ENCODE results near the gene CD1E.
"Not testable (repeated sequence)": the region's sequence is repeated elsewhere in the genome, so short reads cannot be mapped to it uniquely, and the experiment has no call there.

The CD1E gene

GRCh38 chr1:158366783-158367182 lies 13.1 kb downstream of the CD1E start:
- no peak for DNase-seq

- DNase-seq, result no peak
Observed at GRCh38 chr1:158371188-158371953, 17.7 kb downstream of the CD1E start.

GRCh38 chr1:158374101-158374500 lies 20.4 kb downstream of the CD1E start:
- DNase-seq, result not testable (repeated sequence)

- DNase-seq, result no peak
Observed at GRCh38 chr1:158374860-158375259, 21.2 kb downstream of the CD1E start.

GRCh38 chr1:158390331-158390730 lies 36.6 kb downstream of the CD1E start:
- DNase-seq, result no peak

GRCh38 chr1:158391099-158391498 lies 37.4 kb downstream of the CD1E start:
- DNase-seq, result no peak

GRCh38 chr1:158393476-158393875 lies 39.8 kb downstream of the CD1E start:
- DNase-seq, result no peak

- no peak for DNase-seq
Observed at GRCh38 chr1:158396646-158397045, 43.0 kb downstream of the CD1E start.

- no peak for DNase-seq
Observed at GRCh38 chr1:158398818-158399514, 45.3 kb downstream of the CD1E start, which contains the start of gene OR10T2. Gene OR10T2 (minus strand): TSS chr1:158399466. CDS start chr1:158399466, 0 bp downstream.

- no peak for DNase-seq
Observed at GRCh38 chr1:158400871-158401270, 47.2 kb downstream of the CD1E start.

GRCh38 chr1:158407092-158407491 lies 53.4 kb downstream of the CD1E start:
- DNase-seq, result no peak
